Measurements from ENCODE around the gene ENTPD6.

DNA sequence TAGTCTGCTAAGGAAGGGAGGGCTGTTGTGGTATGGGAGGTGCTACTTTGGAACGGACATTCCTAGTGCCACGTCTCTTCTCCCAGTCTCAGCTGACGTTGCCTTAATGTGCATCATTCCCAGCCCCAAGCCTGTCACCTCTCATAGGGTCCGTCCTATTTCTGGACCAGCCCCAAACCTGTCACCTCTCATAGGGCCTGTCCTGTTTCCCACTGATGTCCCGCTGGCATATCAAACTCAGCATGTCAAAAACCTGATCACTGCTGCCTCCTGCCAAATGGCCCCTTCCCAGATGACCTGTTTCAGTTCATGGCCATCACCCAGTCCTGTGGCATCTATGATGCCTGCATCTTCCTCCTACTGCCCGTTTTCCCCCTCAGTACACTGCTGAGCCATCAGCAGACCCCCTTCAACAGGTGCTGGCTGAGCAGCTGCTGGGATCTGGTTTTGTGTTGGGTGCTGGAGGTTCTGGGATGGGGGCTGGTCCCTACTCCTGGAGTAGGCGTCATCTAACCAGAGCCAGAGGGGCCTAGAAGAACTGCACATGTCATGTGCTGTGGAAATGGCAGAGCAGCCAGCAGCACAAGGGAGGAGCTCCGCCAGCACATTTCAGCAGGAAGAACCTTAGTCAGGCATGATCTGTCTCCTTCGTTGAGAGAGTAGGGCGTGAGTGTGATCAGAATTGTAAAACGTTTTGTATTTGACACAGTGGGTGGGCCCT is 3.3 kb downstream of the ENTPD6 start:
- TF ChIP-seq, protein P1, sequence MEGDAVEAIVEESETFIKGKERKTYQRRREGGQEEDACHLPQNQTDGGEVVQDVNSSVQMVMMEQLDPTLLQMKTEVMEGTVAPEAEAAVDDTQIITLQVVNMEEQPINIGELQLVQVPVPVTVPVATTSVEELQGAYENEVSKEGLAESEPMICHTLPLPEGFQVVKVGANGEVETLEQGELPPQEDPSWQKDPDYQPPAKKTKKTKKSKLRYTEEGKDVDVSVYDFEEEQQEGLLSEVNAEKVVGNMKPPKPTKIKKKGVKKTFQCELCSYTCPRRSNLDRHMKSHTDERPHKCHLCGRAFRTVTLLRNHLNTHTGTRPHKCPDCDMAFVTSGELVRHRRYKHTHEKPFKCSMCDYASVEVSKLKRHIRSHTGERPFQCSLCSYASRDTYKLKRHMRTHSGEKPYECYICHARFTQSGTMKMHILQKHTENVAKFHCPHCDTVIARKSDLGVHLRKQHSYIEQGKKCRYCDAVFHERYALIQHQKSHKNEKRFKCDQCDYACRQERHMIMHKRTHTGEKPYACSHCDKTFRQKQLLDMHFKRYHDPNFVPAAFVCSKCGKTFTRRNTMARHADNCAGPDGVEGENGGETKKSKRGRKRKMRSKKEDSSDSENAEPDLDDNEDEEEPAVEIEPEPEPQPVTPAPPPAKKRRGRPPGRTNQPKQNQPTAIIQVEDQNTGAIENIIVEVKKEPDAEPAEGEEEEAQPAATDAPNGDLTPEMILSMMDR (conservative IDR thresholded peaks at IDR 0.05): no peak
- TF ChIP-seq EZH2 (IDR thresholded peaks at IDR 0.05; ENCODE audit: low read depth): no peak

All from PC-9 (cell line).